Measurements from ENCODE around the gene ISG15.

Gene ISG15

GRCh38 chr1:1047407-1047806 is 34.1 kb downstream of the ISG15 start:
- H3K4me3 ChIP-seq (replicated peaks; ENCODE audit: low read depth, low read length) = no peak overlapping the region
- TF ChIP-seq, protein P1, sequence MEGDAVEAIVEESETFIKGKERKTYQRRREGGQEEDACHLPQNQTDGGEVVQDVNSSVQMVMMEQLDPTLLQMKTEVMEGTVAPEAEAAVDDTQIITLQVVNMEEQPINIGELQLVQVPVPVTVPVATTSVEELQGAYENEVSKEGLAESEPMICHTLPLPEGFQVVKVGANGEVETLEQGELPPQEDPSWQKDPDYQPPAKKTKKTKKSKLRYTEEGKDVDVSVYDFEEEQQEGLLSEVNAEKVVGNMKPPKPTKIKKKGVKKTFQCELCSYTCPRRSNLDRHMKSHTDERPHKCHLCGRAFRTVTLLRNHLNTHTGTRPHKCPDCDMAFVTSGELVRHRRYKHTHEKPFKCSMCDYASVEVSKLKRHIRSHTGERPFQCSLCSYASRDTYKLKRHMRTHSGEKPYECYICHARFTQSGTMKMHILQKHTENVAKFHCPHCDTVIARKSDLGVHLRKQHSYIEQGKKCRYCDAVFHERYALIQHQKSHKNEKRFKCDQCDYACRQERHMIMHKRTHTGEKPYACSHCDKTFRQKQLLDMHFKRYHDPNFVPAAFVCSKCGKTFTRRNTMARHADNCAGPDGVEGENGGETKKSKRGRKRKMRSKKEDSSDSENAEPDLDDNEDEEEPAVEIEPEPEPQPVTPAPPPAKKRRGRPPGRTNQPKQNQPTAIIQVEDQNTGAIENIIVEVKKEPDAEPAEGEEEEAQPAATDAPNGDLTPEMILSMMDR (IDR thresholded peaks at IDR 0.05; ENCODE audit: low read length, missing control alignments) = no peak
- DNase-seq (ENCODE audit: low read depth) = no peak

- no peak overlapping the region for H3K4me3 ChIP-seq (replicated peaks; ENCODE audit: low read depth, low read length)
- TF ChIP-seq, protein P1 (IDR thresholded peaks at IDR 0.05; ENCODE audit: low read length, missing control alignments) = no peak
- no peak for DNase-seq (ENCODE audit: low read depth)
Observed at GRCh38 chr1:1047963-1048362, 34.7 kb downstream of the ISG15 start.

DNA sequence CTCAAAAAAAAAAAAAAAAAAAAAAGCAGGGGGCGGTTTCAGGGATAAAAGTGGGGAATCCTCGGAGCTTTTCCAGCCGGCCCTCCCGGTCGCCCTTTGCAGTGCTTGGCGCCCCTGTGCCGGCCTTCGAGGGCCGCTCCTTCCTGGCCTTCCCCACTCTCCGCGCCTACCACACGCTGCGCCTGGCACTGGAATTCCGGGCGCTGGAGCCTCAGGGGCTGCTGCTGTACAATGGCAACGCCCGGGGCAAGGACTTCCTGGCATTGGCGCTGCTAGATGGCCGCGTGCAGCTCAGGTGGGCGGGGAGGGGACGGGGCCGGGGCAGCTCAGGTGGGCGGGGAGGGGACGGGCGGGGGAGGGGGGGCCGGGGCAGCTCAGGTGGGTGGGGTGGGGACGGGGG is 35.5 kb downstream of the ISG15 start:
- H3K4me3 ChIP-seq (replicated peaks; ENCODE audit: low read depth, low read length) = no peak overlapping the region
- DNase-seq (ENCODE audit: low read depth) = no peak
- TF ChIP-seq, protein P1 (IDR thresholded peaks at IDR 0.05; ENCODE audit: low read length, missing control alignments) = no peak

GRCh38 chr1:1049318-1050165 is 36.2 kb downstream of the ISG15 start:
- DNase-seq (ENCODE audit: low read depth) = no peak
- TF ChIP-seq, protein P1 (IDR thresholded peaks at IDR 0.05; ENCODE audit: low read length, missing control alignments) = no peak
- no peak overlapping the region for H3K4me3 ChIP-seq (replicated peaks; ENCODE audit: low read depth, low read length)

DNA sequence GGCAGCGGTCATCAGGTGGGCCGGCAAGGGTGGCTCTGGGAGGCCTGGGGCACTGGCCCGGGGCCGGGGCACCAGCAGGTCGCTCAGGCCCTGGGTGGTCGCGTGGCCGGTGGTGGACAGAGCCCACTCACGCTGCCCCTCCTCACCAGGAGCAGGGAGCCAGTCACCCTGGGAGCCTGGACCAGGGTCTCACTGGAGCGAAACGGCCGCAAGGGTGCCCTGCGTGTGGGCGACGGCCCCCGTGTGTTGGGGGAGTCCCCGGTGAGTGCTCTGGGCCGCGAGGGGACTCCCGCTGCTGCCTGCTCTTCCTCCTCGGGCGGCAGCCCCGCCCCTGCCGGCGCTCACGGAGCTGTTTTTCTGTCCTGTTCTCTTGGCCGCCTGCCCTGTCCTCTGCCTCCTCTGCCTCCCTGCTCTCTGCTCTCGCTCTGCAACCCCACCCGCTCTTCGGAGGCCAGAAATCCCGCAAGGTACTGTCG is 37.3 kb downstream of the ISG15 start:
- no peak for DNase-seq (ENCODE audit: low read depth)
- no peak overlapping the region for H3K4me3 ChIP-seq (replicated peaks; ENCODE audit: low read depth, low read length)
- TF ChIP-seq, protein P1 (IDR thresholded peaks at IDR 0.05; ENCODE audit: low read length, missing control alignments) = no peak

GRCh38 chr1:1051127-1051810 is 38.0 kb downstream of the ISG15 start:
- TF ChIP-seq, protein P1 (IDR thresholded peaks at IDR 0.05; ENCODE audit: low read length, missing control alignments) = no peak
- H3K4me3 ChIP-seq (replicated peaks; ENCODE audit: low read depth, low read length) = no peak overlapping the region
- DNase-seq (ENCODE audit: low read depth) = no peak

Data from fibroblast of pulmonary artery (primary cell).